GM10248 (cell line): Measurements from ENCODE around the gene SRRT.
A peak's percentile ranks its signal among the peaks of the same experiment; 100 is the strongest.
"Not testable (repeated sequence)": the region's sequence is repeated elsewhere in the genome, so short reads cannot be mapped to it uniquely, and the experiment has no call there.

Source experiments
- CTCF ChIA-PET: fragments of 300-600 bp; sonication (Branson Sonifier 250); formaldehyde crosslinking; extraction: SDS; loops from one replicate; lab custom pipeline; 2021; ENCODE audit warnings: antibody characterized with exemption; lab: Yijun Ruan, JAX
- POLR2A ChIA-PET: fragments of 350-650 bp; sonication (Branson Sonifier 250); formaldehyde crosslinking; extraction: SDS; loops from one replicate; lab custom pipeline; 2020; ENCODE audit warnings: antibody characterized with exemption; lab: Yijun Ruan, JAX
- DNase-seq: peaks from one replicate; pipeline ENCODE4 v3.0.0; 2012; ENCODE audit errors: extremely low spot score
- TF ChIP-seq, protein P1 (sequence below): IDR thresholded peaks from 2 replicates; pipeline ENCODE4 v1.5.1; 2012; ENCODE audit warnings: mild to moderate bottlenecking, low read depth; ENCODE audit errors: extremely low read depth, missing control alignments, control extremely low read depth

Gene SRRT

DNA sequence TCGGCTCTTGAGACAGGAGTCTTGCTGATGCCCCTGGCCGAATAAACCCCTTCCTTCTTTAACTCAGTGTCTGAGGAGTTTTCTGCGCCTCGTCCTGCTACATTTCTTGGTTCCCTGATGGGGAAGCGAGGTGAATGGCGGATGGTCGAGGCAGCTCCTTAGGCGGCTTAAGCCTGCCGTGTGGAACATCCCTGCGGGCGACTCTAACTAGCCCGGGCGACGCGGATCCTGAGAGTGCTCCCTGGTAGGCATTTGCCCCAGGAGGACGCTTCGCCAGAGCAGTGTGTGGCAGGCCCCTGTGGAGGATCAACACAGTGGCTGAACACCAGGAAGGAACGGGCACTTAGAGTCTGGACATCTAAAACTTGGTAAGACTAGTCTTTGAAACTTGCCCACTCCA is 35.5 kb upstream of the SRRT start:
- ChIA-PET CTCF (no interaction called here), POLR2A (no interaction called here)
- no peak for DNase-seq
- TF ChIP-seq, protein P1, sequence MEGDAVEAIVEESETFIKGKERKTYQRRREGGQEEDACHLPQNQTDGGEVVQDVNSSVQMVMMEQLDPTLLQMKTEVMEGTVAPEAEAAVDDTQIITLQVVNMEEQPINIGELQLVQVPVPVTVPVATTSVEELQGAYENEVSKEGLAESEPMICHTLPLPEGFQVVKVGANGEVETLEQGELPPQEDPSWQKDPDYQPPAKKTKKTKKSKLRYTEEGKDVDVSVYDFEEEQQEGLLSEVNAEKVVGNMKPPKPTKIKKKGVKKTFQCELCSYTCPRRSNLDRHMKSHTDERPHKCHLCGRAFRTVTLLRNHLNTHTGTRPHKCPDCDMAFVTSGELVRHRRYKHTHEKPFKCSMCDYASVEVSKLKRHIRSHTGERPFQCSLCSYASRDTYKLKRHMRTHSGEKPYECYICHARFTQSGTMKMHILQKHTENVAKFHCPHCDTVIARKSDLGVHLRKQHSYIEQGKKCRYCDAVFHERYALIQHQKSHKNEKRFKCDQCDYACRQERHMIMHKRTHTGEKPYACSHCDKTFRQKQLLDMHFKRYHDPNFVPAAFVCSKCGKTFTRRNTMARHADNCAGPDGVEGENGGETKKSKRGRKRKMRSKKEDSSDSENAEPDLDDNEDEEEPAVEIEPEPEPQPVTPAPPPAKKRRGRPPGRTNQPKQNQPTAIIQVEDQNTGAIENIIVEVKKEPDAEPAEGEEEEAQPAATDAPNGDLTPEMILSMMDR: no peak

- ChIA-PET POLR2A (no interaction called here), CTCF (no interaction called here)
- DNase-seq: no peak
- TF ChIP-seq, protein P1: no peak
Observed at GRCh38 chr7:100840470-100841100, 34.3 kb upstream of the SRRT start.

DNA sequence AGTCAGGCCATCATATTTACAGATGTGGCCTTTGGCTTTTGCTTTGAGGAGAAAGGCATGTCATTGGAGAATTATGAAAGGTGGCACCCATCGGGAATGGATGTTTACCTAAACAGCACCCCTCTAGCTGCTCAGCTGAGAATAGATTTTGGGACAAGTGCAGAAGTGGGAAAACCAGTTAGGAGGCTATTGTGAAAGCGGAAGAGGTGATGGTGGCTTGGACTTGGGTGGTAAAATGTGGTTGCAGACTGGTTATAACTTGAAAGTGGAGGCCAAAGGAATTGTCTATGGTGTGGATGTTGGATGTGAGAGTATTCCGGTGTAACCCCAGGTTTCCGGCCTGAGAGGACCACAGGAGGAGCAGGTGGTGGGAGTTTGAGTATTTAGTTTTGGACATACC is 27.5 kb upstream of the SRRT start:
- TF ChIP-seq, protein P1: no peak
- DNase-seq: no peak
- ChIA-PET CTCF (interaction anchor here (0.6 to 7.7 kb wide), 3 partner anchors 14 to 142 kb away, joined by 3 to 188 read pairs (median 3); no protein-coding TSS in a partner anchor), POLR2A (no interaction called here)

DNA sequence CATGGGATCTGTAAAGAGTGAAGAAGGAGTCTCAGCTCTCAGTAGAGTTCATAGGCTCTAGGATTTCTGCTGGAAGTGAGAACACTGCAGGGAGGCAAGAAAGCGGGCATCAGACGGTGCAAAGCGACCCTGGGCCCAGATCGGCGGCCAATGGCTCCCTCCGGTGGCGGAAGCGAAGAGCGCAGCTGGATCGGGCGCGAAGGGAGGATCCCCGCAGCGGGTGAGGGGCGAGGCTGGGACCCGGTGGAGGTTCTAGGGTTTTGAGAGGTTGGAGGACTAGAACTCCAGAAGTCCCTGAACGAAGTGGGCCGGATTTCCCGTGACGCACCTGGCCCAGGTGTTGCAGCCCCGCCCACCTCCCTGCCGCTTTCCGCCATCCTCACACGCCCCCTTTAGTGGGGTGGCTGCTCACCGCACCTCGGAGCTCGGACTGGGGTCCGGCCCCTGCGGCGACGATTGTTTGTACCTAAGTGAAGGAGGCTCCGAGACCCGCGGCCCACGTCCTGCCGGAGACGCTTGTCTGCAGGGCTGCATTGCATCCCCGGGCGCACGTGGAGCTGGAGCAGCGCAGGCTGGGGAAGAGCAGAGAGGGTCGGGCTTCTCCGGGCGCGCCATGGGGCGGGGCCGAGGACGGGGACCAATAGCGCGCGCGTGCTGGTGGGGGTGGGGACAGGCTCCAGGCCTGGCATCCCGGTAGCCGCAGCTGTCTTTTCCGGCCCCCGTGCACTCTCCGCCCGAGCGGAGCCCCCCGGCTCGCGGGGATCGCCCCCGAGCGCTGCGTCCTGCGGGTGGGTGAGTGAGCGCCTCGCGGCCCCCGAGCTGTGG is 22.6 kb upstream of the SRRT start, which contains the start of gene SLC12A9:
Gene SLC12A9 (plus strand): TSS at position 666 of the 825 bp plus-strand sequence. CDS start 1,485 bp downstream, outside the sequence.
- TF ChIP-seq, protein P1: peak; percentile 90
- peak; percentile 96 for DNase-seq
- ChIA-PET CTCF (interaction anchor here (0.7 to 7.7 kb wide), 50 partner anchors 9 to 451 kb away, joined by 3 to 188 read pairs (median 4); partner anchors contain the start of genes MOSPD3, POP7, SRRT and TRIP6), POLR2A (interaction anchor here (0.5 to 0.8 kb wide), 4 partner anchors 15 to 146 kb away, joined by 3 to 6 read pairs (median 4); partner anchors contain the start of genes POP7, SRRT and TRIP6)

- CTCF ChIA-PET: interaction anchor here (1.0 to 7.7 kb wide), 5 partner anchors 10 to 161 kb away, joined by 3 to 188 read pairs (median 4); partner anchors contain the start of gene POP7
- POLR2A ChIA-PET: no interaction called here
- TF ChIP-seq, protein P1: no peak
- DNase-seq: no peak
Observed at GRCh38 chr7:100854146-100854895, 20.6 kb upstream of the SRRT start.

DNA sequence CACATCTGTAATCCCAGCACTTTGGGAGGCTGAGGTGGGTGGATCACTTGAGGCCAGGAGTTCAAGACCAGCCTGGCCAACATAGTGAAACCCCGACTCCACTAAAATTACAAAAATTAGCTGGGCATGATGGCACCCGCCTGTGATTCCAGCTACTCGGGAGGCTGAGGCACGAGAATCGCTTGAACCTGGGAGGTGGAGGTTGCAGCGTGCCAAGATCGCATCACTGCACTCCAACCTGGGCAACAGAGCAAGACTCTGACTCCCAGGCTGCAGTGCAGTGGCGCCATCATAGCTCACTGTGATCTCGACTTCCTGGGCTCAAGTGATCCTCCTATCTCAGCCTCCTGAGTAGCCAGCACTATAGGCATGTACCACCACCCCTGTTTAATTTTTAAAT is 20.0 kb upstream of the SRRT start:
- POLR2A ChIA-PET, DNase-seq: not testable (repeated sequence)
- CTCF ChIA-PET: interaction anchor here (1.5 to 5.2 kb wide), 4 partner anchors 9 to 162 kb away, joined by 3 to 77 read pairs (median 8); partner anchors contain the start of gene POP7
